AG09309 (cell line): Measurements from ENCODE around the gene SSBP2.

Experiments
- DNase-seq: peaks from one replicate; pipeline ENCODE4 v3.0.0-alpha.2; 2010; ENCODE audit warnings: low read depth
- H3K4me3 ChIP-seq: 2 replicates; pipeline ENCODE4 v1.5.1; 2011; ENCODE audit warnings: mild to moderate bottlenecking, low read depth, low read length, moderate library complexity; ENCODE audit not compliant: control insufficient read depth
- TF ChIP-seq, protein P1 (sequence below): IDR thresholded peaks from 2 replicates; pipeline ENCODE4 v1.5.1; 2011; ENCODE audit warnings: mild to moderate bottlenecking, low read depth, low read length, inconsistent platforms; ENCODE audit not compliant: insufficient read depth, control insufficient read depth; ENCODE audit errors: missing control alignments

The SSBP2 gene

DNA sequence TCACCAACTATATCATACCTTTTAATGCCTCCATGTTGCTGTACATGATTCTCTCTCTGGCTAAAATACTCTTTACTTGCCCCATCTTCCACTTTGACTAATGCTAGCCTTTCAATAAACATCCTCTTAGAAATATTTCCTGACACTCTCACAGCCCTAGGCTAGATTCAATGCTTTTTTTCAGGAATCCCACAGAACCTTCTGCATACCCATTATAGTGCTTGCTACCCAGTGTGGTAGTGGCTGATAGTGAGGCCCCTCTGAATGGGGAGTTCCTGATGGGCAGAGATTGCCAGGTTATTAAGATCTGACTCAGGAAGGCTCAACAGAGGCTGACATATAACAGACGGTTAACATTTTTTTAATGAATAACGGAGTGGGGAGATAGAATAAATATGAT, 11.6 kb downstream of the SSBP2 start:
- TF ChIP-seq, protein P1, sequence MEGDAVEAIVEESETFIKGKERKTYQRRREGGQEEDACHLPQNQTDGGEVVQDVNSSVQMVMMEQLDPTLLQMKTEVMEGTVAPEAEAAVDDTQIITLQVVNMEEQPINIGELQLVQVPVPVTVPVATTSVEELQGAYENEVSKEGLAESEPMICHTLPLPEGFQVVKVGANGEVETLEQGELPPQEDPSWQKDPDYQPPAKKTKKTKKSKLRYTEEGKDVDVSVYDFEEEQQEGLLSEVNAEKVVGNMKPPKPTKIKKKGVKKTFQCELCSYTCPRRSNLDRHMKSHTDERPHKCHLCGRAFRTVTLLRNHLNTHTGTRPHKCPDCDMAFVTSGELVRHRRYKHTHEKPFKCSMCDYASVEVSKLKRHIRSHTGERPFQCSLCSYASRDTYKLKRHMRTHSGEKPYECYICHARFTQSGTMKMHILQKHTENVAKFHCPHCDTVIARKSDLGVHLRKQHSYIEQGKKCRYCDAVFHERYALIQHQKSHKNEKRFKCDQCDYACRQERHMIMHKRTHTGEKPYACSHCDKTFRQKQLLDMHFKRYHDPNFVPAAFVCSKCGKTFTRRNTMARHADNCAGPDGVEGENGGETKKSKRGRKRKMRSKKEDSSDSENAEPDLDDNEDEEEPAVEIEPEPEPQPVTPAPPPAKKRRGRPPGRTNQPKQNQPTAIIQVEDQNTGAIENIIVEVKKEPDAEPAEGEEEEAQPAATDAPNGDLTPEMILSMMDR = no peak
- no peak overlapping the region for H3K4me3 ChIP-seq
- no peak for DNase-seq

DNA sequence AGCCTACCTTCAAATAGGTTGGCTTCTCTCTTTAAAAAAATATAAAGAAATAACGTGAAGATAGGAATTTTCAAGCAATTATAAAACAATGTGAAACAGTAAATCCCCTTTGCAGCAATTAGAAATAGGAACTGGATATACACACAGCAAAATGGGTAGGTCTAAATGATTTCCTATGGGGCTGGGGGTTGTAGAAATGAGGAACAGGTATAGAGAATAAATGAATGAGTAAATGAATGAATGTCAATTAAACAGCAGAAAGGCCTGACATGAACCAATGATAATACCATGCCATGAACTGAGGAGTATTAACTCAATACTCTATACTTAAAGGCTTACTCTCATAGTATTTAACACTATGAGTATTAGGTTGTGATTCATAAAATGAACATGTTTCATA, 21.6 kb downstream of the SSBP2 start:
- H3K4me3 ChIP-seq = no peak overlapping the region
- TF ChIP-seq, protein P1 = no peak
- DNase-seq = no peak

DNA sequence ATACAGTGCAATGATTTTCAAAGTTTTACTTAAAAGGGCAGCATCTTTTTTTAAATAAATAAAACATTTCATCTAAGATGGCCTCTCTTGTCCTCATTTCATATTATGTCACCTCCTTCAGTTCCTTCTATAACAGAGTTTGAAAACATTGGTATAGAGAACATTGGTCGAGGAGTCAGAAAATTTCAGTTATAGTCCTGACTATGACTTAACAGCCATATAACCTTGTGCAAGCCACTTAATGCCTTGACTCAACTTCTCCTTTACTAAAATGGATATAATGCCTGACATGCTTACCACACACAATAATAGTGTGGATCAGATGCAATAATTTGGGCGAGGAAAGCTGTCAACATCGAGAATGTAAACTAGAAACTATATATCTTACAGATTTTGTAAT, 22.6 kb downstream of the SSBP2 start:
- TF ChIP-seq, protein P1 = no peak
- no peak overlapping the region for H3K4me3 ChIP-seq
- DNase-seq = no peak

DNA sequence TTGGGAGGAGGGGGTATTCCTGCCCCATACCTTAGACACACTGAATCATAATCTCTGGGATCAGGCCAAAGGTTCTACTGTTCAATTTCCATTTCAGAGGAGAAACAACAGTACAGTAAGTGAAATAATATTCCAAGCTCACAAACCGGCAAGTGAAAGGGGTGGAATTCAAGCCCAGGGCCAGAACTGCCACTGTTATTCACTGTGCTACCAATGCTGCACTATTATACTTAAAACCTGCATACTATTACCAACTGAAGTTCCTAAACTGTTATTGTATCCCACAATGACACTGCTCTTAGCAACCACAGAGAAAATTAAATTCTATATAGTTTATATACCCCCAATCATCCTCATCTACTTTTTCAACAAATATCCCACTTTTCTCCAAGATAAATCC, 24.6 kb downstream of the SSBP2 start:
- TF ChIP-seq, protein P1 = no peak
- no peak for DNase-seq
- no peak overlapping the region for H3K4me3 ChIP-seq

DNA sequence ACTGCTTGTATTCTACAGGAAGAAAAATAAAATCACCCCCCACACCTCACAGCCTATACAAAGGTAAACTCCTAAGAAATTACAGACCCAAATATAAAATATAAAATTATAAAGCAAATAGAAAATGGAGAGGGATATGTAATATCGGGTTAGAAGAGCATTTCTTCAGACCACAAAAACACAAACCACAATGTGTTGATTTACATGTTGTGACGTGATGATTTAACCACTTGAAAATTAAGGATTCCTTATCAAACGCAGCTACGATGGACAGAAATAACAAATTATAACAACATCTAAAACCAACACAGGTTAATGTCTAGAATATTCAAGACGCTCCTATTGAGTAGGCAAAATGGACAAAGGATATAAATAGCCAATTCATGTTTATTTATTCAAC, 26.3 kb downstream of the SSBP2 start:
- no peak for DNase-seq
- TF ChIP-seq, protein P1 = no peak
- no peak overlapping the region for H3K4me3 ChIP-seq

DNA sequence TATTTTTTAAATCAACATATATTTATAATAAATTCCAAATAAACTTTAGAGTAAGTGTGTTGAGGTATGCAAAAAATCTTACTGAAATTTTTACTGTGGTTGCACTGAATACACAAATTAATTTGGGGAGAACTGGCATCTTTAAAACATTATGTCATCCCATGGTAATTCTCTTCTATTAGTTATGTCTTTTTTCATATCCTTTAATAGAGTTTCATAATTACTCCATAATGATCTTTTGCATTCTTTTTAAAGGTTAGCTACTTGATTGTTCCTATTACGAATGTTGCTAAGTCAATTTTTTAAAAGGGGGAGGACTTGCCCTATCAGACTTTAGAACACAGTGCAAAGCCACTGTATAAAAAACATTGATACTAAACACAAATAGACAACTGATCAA, 26.8 kb downstream of the SSBP2 start:
- no peak for DNase-seq
- H3K4me3 ChIP-seq = no peak overlapping the region
- TF ChIP-seq, protein P1 = no peak

DNA sequence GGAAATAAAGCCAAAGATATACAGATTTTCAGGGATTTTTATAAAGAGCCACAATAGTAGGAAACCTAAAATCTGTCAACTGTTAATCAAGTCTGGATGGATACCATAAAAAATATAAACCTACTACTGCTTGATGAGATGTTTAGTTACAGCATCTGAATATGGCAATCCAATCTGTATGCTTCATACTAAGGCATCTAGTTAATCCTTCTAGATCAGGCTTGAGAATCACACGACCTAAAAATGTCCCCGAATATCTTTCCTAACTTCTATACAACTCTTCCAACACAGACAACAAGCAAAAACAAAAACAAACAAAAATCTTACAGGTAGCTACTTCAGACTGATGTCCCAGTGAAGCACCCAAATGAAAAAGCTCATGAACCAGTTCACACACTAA, 29.8 kb downstream of the SSBP2 start:
- H3K4me3 ChIP-seq = no peak overlapping the region
- no peak for DNase-seq
- TF ChIP-seq, protein P1 = no peak
